Heart right ventricle (tissue), 16 donors: ENCODE data around the gene TNS1. TPM values are rescaled to one million over a fixed set of nuclear protein-coding genes. Genes with fewer than 3 reads are reported as not detected.

Source experiments
- ATAC-seq, 8 donors: fragments of 200-7000 bp; cut with Tn5 transposase; one replicate each; pipeline ENCODE4 v1.9.1; 2020; ENCODE audit warnings: mild to moderate bottlenecking in 8 of 8, moderate library complexity in 8 of 8, moderate number of reproducible peaks in 1 of 8
- DNase-seq, 2 donors: peaks; one replicate each; pipeline ENCODE4 v3.0.0-alpha.2; 2020
- H3K27ac ChIP-seq, 10 donors: fragments of 200-600 bp; sonication (generic) in 2 of 10; one replicate each; pipeline versions ENCODE4 v1.5.0 to v1.8.0; 2020 to 2022; ENCODE audit warnings: mild to moderate bottlenecking in 3 of 10
- H3K27me3 ChIP-seq, 7 donors: fragments of 200-600 bp; one replicate each; pipeline ENCODE4 v1.8.0; 2021 to 2022; ENCODE audit warnings: mild to moderate bottlenecking in 2 of 7
- H3K36me3 ChIP-seq, 9 donors: fragments of 200-600 bp; sonication (generic) in 1 of 9; one replicate each; pipeline versions ENCODE4 v1.5.0 to v1.8.0; 2020 to 2022; ENCODE audit warnings: mild to moderate bottlenecking in 2 of 9
- H3K4me1 ChIP-seq, 9 donors: fragments of 200-600 bp; sonication (generic) in 1 of 9; one replicate each; pipeline versions ENCODE4 v1.5.0 to v1.8.0; 2020 to 2022; ENCODE audit warnings: mild to moderate bottlenecking in 4 of 9
- H3K4me3 ChIP-seq, 10 donors: fragments of 200-600 bp; sonication (generic) in 2 of 10; one replicate each; pipeline versions ENCODE4 v1.5.0 to v1.8.0; 2020 to 2022; ENCODE audit warnings: mild to moderate bottlenecking in 7 of 10, moderate library complexity in 2 of 10
- H3K9me3 ChIP-seq, 11 donors: fragments of 200-600 bp in 10 of 11; sonication (generic) in 2 of 11; one replicate each; pipeline versions ENCODE4 v1.5.0 to v1.8.0; 2013 to 2022; ENCODE audit warnings: mild to moderate bottlenecking in 2 of 11, control low read depth in 1 of 11, moderate library complexity in 1 of 11
- WGBS, 2 donors: extraction: QIAGEN DNeasy Blood & Tissue Kit; methylation state at CpG; one replicate each; pipeline ENCODE4 v1.1.7; 2013; ENCODE audit warnings: inconsistent platforms in 1 of 2; 5-methylcytosine and 5-hydroxymethylcytosine counted together
- intact Hi-C, 10 donors: fragments of 100-400 bp; cut with DNase I; formaldehyde crosslinking; loops; one replicate each; pipeline versions ENCODE4 v1.11.1 to v1.14.2; 2022
- polyA plus RNA-seq, 2 donors: library from polyadenylated mRNA; stranded (reverse); fragments of 200-250 nt; gene quantifications; one replicate each; pipeline ENCODE4 v1.2.3, GENCODE V29; 2013
- total RNA-seq, 10 donors: library from RNA; stranded (reverse); fragmentation: NEBNext Ultra II Directional in 3 of 10; extraction: Animal tissue kit (Norgen Biotek cat#: 25700) in 3 of 10; gene quantifications; one replicate each; pipeline versions ENCODE4 v1.2.1 to v1.2.4, GENCODE V29; 2021 to 2023
- TF ChIP-seq, protein P1 (sequence below), 9 donors: fragments of 200-600 bp; sonication (generic) in 2 of 9; IDR thresholded peaks; one replicate each; pipeline versions ENCODE4 v1.5.0 to v1.8.0; 2021 to 2022; ENCODE audit warnings: antibody characterized with exemption in 9 of 9, mild to moderate bottlenecking in 5 of 9, moderate library complexity in 1 of 9
- donor health status: Arrhythmogenic right ventricular cardiomyopathy.
- donor health status: ischemic (EF 13 %, LVEDD 7.1; RV severe dilation, severe dysfunction).
- donor health status: healthy with polysubstance abuse.
- donor health status: DM: no; HTN: yes; CAD: no.
- donor health status: DM: no; HTN: no; CAD: no.
- donor health status: ischemic (EF 25% LVEDD 6.9; RV normal size, moderate dysfunction).
- donor health status: ischemic (EF 25% LVEDD 5.7; RV mildly dilated, moderate dysfunction).
- donor health status: healthy.
- donor health status: DM: yes; HTN: yes; CAD: no.
- donor health status: Ischemic cardiomyopathy.
- donor health status: ischemic (EF 35%, LVEDD 5.7; RV mildly dilated, moderate dysfunction).
- donor health status: nonischemic (EF 11% LVEDD 7.7; RV severe dilation, severe dysfunction).
- donor health status: DM: yes; HTN: yes; CAD: no.
- donor health status: PGD.
- donor health status: ischemic (EF 29% LVEDD 5.4; RV normal size, mild dysfunction).
- donor health status: nonischemic (EF 23%, LVEDD 6.1; RV moderate dilation, normal function).

Gene TNS1
- total and polyA plus RNA-seq, 12 donors, result 64.6 to 844 (median 731) TPM

DNA sequence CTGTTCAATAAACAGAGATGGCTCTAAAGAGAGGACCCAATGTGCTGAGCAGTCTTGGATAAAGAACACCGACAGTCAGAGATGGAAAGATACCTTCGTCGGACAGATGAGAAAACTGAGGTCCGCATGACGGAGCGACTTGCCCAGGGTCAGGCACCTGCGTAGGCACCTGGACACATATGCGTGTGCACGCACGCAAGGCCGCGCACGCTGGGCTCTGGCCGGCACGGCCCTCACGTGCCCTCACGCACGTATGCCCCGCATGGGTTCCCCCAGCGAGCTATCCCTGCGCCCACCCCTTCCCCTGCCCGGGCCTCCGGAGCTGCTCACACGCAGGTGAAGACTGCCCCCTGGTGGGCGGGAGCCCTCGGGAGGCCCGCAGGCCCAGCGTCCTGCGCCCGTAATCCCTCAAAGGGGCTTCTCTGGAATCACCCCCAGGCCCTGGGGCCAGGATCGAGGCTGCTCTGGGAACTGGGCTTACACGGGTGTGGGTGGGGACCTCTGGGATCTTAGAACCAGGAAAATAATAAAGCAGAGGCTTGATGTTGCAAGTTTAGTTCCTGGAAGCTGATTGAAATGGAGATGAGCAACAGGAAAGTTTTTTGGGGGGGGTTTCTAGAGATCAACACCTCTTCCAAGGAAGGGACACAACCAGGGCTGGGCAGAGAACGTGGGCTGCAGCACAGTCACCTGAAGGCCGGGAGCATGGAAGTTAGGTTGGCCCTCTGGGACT, 246.3 kb downstream of the TNS1 start:
- Histone ChIP-seq H3K4me1 (peaks cover 5 to 22% (median 10%) of the 10 kb centered on the region in 9 donors), H3K27ac (no peak overlapping the region), H3K4me3 (peak overlapping the region in 6 of 10 donors; percentile 9 to 40 (median 31)), H3K9me3 (peaks cover 0 to 7% (median 1%) of the 10 kb centered on the region in 11 donors), H3K27me3 (peaks cover 0 to 8% (median 0%) of the 10 kb centered on the region in 7 donors), H3K36me3 (peaks cover 0 to 6% (median 0%) of the 10 kb centered on the region in 9 donors)
- intact Hi-C loops, result loop anchor here in 7 of 10 donors (2.0 to 10.0 kb wide), 8 partner anchors 104 to 1242 kb away; no protein-coding TSS in a partner anchor
- DNase-seq, result peak; percentile 72 to 78
- 14 to 17% methylated on average over 34 of the region's 34 CpGs for WGBS, 2 donors
- TF ChIP-seq, protein P1, sequence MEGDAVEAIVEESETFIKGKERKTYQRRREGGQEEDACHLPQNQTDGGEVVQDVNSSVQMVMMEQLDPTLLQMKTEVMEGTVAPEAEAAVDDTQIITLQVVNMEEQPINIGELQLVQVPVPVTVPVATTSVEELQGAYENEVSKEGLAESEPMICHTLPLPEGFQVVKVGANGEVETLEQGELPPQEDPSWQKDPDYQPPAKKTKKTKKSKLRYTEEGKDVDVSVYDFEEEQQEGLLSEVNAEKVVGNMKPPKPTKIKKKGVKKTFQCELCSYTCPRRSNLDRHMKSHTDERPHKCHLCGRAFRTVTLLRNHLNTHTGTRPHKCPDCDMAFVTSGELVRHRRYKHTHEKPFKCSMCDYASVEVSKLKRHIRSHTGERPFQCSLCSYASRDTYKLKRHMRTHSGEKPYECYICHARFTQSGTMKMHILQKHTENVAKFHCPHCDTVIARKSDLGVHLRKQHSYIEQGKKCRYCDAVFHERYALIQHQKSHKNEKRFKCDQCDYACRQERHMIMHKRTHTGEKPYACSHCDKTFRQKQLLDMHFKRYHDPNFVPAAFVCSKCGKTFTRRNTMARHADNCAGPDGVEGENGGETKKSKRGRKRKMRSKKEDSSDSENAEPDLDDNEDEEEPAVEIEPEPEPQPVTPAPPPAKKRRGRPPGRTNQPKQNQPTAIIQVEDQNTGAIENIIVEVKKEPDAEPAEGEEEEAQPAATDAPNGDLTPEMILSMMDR (IDR thresholded peaks at IDR 0.05), result peak; percentile 90 to 99 (median 94)
- peak; percentile 75 to 91 (median 88) for ATAC-seq

DNA sequence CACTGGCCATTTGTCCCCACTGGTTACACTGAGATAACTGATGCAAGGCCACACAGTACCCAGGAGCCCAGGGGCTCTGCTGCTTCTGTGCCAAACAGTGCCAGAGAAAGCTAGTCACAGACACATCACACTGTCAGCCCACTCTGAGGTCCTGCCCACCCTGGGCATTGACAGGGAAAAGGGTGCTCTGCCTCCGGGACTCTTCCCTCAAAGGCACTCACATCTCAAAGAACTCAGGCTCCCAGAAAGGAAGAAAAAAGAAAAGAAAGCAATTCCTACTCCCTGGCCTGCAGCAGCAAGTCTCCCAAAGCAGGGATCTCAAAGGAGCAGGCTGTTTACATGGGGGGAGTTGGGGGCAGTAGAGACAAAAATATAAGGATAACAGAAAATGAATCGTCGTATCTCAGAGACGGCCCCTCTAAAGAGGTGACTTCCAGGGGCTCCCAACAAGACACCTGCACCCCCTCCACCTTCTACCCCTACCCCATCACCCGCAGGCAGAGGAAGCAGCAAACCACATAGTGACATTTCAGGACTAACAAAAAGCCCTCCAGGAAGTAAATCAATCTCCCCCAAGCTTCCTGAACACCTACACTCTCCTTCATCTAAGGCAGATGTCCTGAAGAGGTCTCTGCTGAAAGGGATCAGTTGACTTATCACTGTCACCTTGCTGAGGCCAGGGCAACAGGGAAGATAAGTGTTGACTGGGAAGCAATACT, 247.6 kb downstream of the TNS1 start:
- peaks cover 0 to 6% (median 0%) of the 10 kb centered on the region in 9 donors for H3K36me3 ChIP-seq
- WGBS, 2 donors, result 71 to 81% methylated on average over 5 of the region's 5 CpGs
- intact Hi-C loops, result loop anchor here in 7 of 10 donors (5.0 to 10.0 kb wide), 7 partner anchors 103 to 1240 kb away; no protein-coding TSS in a partner anchor
- no peak for ATAC-seq
- no peaks in the 10 kb centered on the region for H3K9me3 ChIP-seq
- peaks cover 0 to 8% (median 0%) of the 10 kb centered on the region in 7 donors for H3K27me3 ChIP-seq
- TF ChIP-seq, protein P1 (IDR thresholded peaks at IDR 0.05), result no peak
- no peak for DNase-seq
- H3K27ac ChIP-seq, result no peak overlapping the region
- peaks cover 5 to 25% (median 10%) of the 10 kb centered on the region in 9 donors for H3K4me1 ChIP-seq
- no peak overlapping the region for H3K4me3 ChIP-seq

- peaks cover 0 to 2% (median 0%) of the 10 kb centered on the region in 9 donors for H3K36me3 ChIP-seq
- 75% methylated on average over 9 of the region's 9 CpGs for WGBS, 2 donors
- TF ChIP-seq, protein P1 (IDR thresholded peaks at IDR 0.05), result no peak
- H3K27ac ChIP-seq, result peak overlapping the region in 2 of 10 donors; percentile 22 to 36
- intact Hi-C loops, result loop anchor here in 5 of 10 donors (5.0 to 10.0 kb wide), 4 partner anchors 236 to 1239 kb away; no protein-coding TSS in a partner anchor
- peaks cover 5 to 37% (median 17%) of the 10 kb centered on the region in 9 donors for H3K4me1 ChIP-seq
- DNase-seq (no peak), ATAC-seq (peak in 1 of 8 donors; percentile 37)
- no peaks in the 10 kb centered on the region for H3K9me3 ChIP-seq
- peaks cover 0 to 8% (median 0%) of the 10 kb centered on the region in 7 donors for H3K27me3 ChIP-seq
- no peak overlapping the region for H3K4me3 ChIP-seq
These were observed 249.2 kb downstream of the TNS1 start for GRCh38 chr2:217753460-217754200.
